GM18511 (cell line): ENCODE results near the gene TAMALIN.

ENCODE experiments used
- ATAC-seq: cut with Tn5 transposase; IDR thresholded peaks from one replicate; pipeline ENCODE4 v1.9.1; 2021; ENCODE audit warnings: mild to moderate bottlenecking, moderate library complexity; ENCODE audit not compliant: unreplicated experiment

The TAMALIN gene

DNA sequence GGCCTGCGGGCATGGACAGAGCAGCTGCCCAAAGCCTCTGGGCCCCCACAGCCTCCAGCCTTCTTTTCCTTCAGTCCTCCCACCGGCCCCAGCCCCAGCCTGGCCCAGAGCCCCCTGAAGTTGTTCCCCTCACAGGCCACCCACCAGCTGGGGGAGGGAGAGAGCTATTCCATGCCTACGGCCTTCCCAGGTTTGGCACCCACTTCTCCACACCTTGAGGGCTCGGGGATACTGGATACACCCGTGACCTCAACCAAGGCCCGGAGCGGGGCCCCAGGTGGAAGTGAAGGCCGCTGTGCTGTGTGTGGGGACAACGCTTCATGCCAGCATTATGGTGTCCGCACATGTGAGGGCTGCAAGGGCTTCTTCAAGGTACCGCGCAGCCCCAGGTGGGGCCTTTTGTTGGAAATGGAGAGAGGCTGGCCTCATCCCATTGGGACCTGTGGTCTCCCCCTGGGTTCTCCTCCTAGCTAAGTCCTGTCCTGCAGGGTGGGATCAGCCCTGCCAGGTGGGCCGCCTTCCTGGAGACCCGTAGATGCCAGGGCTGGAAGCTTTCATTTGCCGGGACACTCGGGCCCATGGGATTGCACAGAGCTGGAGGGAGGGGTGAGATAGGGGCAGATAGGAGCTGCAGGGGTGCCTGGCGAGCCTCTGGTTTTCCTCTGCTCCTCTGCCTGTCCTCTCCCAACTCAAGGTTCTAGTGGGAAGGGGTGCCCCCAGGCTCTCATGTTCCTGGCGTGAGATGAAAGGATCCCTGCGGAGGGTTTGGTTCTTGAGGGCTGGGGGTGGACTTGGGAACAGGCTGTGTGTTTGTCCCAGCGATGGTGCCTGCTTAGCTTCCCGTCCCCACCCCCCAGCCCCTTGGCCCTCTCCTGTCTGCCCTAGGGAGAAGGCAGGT, 48.3 kb downstream of the TAMALIN start:
- no peak for ATAC-seq

DNA sequence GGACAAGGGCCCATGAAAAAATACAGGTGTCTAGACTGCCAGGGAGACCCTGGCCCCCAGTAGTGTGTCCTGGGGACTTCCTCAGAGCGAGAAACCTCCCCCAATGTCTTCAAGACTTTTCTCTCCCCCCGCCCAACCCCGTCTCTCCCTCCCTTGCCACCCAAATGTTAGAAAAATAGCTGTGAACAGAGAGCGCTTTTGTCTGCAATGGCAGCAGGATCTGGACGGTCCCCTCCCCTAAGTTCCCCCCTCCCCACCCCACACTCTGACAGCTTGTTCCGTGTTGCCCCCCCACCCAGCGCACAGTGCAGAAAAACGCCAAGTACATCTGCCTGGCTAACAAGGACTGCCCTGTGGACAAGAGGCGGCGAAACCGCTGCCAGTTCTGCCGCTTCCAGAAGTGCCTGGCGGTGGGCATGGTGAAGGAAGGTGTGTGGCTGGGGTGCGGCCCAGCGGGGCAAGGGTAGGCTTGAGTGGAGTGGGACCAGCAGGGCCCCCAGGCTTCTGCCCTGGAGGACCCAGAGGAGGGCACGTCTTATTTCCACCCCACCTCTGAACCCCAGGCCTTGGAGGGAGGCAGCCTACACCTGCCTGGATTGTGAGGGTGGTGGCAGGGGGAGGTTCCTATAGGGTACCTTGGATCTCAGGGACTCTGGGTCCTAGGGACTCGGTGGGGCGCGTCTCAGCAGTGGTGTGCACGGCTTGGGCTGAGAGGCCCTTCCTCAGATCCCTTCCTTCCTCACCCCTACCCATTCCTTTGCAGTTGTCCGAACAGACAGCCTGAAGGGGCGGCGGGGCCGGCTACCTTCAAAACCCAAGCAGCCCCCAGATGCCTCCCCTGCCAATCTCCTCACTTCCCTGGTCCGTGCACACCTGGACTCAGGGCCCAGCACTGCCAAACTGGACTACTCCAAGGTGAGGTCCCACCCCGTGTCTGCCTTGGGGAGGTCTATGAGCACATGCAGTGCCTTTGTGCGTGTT, 49.3 kb downstream of the TAMALIN start:
- no peak for ATAC-seq

DNA sequence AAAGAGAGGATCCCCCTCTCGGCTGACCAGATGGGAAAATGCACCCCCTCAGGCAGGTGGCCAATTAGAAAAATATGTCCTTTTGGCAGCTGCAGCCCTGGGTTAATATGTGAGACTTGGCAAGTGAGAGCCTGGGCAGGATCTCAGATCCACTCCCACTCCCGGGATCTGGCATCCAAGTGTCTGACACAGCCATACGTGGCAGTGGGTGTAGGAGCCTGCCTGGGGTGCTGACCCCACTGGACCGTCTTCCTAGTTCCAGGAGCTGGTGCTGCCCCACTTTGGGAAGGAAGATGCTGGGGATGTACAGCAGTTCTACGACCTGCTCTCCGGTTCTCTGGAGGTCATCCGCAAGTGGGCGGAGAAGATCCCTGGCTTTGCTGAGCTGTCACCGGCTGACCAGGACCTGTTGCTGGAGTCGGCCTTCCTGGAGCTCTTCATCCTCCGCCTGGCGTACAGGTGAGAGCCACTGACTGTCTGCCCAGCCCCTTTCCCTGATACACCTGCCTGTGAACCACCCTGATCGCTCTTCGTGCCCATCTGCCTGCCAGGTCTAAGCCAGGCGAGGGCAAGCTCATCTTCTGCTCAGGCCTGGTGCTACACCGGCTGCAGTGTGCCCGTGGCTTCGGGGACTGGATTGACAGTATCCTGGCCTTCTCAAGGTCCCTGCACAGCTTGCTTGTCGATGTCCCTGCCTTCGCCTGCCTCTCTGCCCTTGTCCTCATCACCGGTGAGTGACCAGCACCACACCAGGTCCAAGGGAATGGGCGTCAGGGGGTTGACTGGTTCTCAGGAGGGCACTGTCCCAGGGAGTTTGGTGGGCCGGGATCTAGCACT, 50.3 kb downstream of the TAMALIN start:
- ATAC-seq: no peak

DNA sequence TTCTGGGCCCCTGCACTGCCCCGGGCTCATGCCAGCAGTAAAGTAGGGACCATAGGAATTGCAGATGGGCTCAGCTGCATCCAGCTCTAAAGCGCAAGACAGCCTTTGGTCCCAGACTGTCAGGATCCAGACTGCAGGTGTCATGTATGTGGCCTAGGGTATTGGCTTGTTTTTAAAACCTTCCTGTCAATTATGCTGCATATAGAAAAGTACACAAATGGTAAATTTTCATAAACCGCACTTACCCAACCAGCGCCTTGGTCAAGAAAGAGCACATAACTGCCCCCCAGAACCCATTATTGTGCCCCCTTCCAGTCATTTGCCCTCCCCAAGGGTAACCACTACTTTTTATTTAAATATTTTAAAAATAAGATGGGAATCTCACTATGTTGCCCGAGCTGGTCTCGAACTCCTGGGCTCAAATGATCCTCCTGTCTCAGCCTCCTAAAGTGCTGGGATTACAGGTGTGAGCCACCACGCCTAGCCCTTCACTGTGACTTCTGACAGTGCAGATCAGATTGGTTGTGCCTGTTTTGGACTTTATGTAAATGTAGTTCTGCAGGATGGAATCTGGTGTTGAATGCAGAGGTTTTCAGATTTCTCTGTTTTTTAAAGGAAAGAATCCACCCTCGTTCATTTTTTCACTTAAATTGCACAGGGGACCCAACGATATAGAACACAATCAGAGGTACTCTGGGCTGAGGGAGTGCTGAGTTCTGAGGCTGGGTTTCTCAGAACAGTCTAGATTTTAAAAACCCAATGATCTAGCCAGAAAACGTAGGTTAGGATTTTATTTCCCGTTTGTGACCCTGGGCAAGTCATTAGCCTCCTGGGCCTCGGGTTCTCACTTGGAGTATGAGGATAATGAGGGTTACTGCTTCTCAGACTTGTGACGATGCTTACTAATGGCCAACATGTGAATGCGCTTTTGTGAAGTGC, 51.2 kb downstream of the TAMALIN start:
- ATAC-seq: no peak

DNA sequence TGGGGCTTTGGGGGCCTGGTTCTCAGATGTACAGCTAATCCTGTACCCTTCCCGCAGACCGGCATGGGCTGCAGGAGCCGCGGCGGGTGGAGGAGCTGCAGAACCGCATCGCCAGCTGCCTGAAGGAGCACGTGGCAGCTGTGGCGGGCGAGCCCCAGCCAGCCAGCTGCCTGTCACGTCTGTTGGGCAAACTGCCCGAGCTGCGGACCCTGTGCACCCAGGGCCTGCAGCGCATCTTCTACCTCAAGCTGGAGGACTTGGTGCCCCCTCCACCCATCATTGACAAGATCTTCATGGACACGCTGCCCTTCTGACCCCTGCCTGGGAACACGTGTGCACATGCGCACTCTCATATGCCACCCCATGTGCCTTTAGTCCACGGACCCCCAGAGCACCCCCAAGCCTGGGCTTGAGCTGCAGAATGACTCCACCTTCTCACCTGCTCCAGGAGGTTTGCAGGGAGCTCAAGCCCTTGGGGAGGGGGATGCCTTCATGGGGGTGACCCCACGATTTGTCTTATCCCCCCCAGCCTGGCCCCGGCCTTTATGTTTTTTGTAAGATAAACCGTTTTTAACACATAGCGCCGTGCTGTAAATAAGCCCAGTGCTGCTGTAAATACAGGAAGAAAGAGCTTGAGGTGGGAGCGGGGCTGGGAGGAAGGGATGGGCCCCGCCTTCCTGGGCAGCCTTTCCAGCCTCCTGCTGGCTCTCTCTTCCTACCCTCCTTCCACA, 52.0 kb downstream of the TAMALIN start:
- ATAC-seq: no peak

DNA sequence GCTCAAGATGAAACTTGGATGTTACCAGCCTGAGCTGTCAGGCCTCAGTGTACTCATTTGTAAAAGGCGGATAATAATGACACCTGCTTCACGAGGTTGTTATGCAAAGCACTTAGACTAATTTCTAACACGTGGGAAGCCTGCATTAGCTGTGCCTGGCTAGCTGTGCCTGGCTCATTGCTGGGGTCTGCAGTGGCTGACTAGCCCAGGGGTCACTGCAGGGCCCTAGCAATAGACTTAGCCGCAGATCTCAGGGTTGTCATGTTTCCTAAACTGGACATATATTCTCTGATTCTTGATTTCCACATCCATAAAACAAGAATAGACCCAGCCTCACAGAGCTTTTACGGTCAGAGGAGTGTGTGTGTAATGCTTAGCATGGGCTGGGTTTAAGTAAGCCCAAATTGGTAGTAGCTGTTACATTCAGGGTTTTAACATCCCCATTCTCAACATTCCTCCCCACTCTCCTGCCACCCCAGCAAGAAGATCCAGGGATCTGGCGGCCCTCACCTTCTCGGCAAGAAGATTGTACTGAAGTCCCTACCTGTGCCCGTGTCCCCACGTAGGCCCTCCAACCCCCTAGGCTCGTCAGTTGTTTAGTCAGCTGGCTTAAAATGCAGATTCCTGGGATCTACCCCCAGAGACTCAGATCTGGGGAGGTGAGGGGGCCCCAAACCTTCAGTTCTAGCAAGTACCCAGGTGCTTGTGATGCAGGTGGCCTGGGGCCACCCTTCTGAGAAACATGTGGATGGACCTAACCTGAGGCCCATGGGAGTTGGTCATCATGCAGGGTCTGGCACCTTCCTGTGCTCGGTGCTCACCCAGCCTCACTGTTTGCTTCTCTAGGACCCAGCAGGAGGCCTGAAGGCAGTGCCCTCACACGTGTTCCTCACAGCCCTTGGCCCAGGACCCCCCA, 53.1 kb downstream of the TAMALIN start:
- ATAC-seq: no peak

DNA sequence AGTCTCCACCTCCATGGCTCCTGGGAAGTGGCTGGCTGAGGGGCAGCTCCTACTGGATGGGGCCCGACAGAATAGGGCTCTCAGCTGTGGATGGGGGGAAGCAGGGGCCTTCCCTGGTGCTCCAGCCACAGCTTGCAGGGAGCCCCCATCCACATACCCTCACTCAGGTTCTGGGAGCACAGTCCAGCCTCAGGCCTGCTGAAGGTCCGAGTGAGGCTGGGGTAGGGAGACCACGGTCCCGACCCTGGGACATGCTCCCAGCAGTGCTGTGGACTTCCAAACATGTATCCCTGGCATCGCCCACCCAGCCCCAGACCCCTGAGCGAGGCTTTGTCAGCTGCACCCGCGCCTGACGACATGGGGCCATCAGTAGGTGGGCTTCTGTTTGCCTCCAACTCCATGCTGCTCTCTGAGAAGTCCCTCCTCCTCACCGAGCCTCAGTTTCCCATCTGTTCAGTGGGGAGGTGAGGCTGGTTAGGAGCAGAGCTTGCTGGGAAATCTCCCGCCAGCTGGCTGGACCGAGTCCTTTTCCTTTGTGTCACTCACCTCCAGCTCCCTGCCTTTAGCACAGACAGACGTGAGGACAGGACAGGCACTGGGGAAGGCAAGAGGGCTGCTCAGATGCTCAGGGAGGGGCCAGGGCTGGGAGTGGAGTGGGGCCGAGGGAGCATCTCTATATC, 53.9 kb downstream of the TAMALIN start:
- ATAC-seq: no peak

DNA sequence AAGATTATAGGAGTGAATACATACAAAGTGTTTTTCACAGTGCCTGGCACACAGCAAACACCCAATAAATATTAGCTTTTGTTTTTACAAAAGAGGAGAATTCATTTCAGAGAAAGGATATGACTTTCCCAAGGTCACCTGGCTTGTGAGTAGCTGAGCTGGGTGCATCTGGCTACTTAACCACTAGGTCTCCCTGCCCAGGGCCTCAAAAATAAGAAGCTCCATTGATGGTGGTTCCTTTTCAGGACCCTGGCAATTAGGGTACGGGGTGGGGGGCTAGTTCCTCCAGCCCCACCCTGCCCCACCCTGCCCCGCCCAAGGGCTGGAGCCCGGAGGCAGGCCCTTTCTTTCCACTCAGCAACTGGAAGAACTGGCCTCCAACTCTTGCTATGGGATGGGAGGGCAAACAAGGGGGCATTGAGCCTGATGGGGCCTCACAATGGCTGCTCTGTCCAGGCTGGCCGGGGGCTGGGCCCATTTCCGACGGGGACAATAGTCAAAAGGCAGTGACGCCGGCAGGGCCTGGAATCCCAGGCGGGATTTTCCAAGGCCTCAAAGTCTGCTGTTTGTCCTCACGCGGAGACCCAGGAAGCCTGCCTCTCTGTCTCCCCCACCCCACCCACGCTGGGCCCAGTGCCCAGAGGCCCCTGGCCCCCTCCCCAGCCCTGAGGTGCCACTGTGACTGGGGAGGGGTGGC, 54.9 kb downstream of the TAMALIN start:
- ATAC-seq: no peak

DNA sequence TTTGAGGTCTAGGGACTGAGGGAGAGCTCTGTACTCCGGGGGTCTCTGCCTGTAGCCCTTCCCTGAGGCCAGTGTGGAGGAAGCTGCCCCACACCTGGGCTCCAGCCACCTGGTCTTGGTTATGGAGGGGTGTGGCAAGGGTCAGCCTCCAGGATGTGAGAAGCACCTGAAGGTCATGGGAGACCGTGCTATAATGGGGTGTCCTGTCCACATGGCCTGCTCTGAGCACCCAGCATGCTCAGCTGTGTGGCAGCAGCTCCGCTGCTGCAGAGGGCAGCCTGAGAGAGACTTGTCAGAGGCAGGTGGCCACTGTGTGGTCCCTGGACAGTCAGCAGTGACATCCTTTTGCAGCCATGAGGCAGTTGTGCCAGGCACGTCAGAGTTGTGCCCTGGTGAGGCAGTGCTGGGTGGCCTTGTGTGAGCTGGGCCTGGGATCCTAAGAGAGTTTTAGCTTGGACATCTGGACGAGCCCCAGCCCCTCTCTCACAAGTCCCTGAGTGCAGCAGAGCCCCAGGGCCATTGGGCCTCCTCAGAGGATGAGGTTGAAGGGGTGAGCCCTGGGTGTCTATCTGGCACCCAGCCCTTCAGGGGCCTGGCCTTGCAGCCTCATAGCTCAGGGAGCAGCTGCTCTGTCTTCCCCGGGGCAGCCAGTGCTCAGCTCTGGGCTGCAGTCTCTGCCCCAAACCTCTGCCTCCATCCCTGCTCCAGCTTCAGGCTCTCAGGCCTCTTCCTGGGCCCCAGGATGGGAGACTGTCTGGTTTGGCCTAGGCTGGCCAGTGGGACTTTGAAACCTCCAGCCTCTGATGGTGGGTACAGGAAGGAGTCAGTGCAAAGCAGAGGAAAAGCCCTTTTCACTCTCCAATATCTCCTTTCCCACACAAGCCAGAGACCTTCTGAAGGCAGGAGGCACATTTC, 55.7 kb downstream of the TAMALIN start:
- ATAC-seq: no peak

DNA sequence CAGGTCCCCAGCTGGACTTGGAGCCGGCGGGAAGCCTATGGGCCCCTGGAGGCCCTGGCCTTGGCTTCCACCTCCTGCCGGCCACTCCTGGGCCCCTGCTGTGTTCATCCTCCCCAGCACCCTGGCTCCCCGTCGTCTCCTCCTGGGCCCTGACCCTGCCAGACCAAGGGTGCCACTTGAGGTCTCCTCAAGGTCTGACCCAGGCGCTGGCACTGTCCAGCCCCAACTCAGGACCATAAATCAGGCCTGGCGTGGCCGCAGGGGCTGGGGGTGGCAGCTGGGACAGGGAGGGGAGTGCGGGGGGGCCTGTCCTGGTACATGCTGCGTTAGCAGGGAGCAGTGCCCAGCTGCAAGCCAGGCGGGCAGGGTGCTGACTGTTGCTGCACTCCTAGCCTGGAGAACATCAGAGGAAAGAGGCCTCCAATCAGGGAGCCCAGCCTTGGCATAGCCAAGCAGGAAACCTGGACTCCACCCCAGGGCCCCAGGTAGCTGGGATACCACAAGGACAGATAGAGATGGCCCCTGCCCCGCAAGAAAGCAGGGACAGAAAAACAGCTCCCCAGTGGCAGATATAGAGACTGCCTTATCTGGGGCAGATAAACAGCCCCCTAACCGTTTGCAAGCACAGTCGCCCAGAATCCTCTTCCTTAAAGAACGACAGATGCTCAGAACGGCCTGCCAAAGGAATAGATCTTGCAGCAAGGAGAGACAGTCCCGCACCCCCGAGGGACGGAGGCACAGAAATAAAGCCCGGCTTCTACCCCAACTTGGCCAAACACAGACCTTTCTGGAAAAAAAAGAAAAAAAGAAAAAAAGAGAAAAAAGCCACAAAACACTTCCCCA, 56.6 kb downstream of the TAMALIN start:
- no peak for ATAC-seq

DNA sequence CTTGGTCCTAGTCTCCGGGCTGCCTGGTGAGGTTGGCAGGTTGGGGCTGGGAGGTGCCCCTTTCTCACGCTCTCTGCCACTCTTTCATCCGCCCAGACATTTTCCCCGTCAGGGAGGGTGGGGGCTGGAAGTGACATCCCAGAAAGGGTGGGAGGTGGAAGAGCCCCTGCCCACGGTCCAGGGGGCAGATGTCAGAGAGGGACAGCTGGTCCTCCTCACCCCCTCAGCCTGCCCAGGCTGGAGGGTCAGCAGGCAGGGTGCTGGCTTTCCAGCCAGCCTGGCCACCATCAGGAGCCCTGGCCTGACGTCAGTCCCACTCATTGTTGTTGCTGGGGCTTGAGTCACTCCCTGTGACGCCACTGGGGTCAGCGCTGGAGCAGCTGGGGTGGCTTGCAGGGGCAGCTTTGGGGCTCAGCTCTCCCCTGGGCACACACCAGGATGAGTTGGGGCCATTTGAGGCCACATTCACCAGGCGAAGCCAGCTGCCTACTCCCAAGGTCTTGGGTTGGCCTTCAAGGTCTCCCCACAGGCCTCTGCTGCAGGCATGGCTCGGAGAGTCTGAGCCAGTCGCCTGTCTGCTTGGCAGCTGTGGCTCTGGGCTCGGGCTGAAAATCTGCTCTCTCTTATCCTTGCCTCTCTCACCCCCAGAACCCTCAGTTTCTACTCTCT, 57.4 kb downstream of the TAMALIN start:
- ATAC-seq: no peak
